HEK293 (cell line): ENCODE measurements around the gene GNPDA2.

Experiments
- BCL6B ChIP-seq: fragments of 450-650 bp; formaldehyde crosslinking; IDR thresholded peaks from 2 replicates; pipeline ENCODE4 v1.5.1; 2017; ENCODE audit warnings: missing biosample characterization, missing genetic modification characterization
- CTCF ChIP-seq: fragments of 450-650 bp; formaldehyde crosslinking; IDR thresholded peaks from 2 replicates; pipeline ENCODE4 v1.5.1; 2016; ENCODE audit warnings: missing biosample characterization, missing genetic modification characterization
- REST ChIP-seq: fragments of 450-650 bp; formaldehyde crosslinking; IDR thresholded peaks from 2 replicates; pipeline ENCODE4 v1.5.1; 2016; ENCODE audit warnings: missing biosample characterization, missing genetic modification characterization
- SALL2 ChIP-seq: fragments of 450-650 bp; formaldehyde crosslinking; IDR thresholded peaks from 2 replicates; pipeline ENCODE4 v1.5.0; 2017; ENCODE audit warnings: missing biosample characterization, mild to moderate bottlenecking, missing genetic modification characterization, borderline replicate concordance
- YY1 ChIP-seq: fragments of 450-650 bp; formaldehyde crosslinking; IDR thresholded peaks from 2 replicates; pipeline ENCODE4 v1.5.1; 2018; ENCODE audit warnings: missing biosample characterization, missing genetic modification characterization
- ZBTB7A ChIP-seq: fragments of 450-650 bp; formaldehyde crosslinking; IDR thresholded peaks from 2 replicates; pipeline ENCODE4 v1.5.1; 2016; ENCODE audit warnings: low read depth, missing biosample characterization, missing genetic modification characterization
- ZNF223 ChIP-seq: fragments of 450-650 bp; formaldehyde crosslinking; IDR thresholded peaks from 2 replicates; pipeline ENCODE4 v1.5.1; 2016; ENCODE audit warnings: missing biosample characterization, missing genetic modification characterization
- ZNF311 ChIP-seq: fragments of 450-650 bp; formaldehyde crosslinking; IDR thresholded peaks from 2 replicates; pipeline ENCODE4 v1.5.1; 2017; ENCODE audit warnings: missing biosample characterization, missing genetic modification characterization, borderline replicate concordance
- ZNF324 ChIP-seq: fragments of 450-650 bp; formaldehyde crosslinking; IDR thresholded peaks from 2 replicates; pipeline ENCODE4 v1.5.1; 2016; ENCODE audit warnings: missing biosample characterization, missing genetic modification characterization
- ZNF555 ChIP-seq: fragments of 450-650 bp; formaldehyde crosslinking; conservative IDR thresholded peaks from 2 replicates; pipeline ENCODE4 v1.5.1; 2017; ENCODE audit warnings: missing biosample characterization, mild to moderate bottlenecking, missing genetic modification characterization, inconsistent platforms
- ZNF747 ChIP-seq: fragments of 450-650 bp; formaldehyde crosslinking; IDR thresholded peaks from 2 replicates; pipeline ENCODE4 v1.5.1; 2016; ENCODE audit warnings: missing biosample characterization, missing genetic modification characterization

- TF ChIP-seq ZNF311 (tag by site-specific recombination) (no peak), REST (tag by site-specific recombination) (no peak), CTCF (no peak), SALL2 (tag by site-specific recombination) (no peak), ZNF747 (no peak), BCL6B (tag by site-specific recombination) (no peak), YY1 (tag by site-specific recombination) (no peak), ZNF223 (tag by site-specific recombination) (no peak), ZNF555 (tag by site-specific recombination) (no peak), ZBTB7A (tag by site-specific recombination) (no peak), ZNF324 (tag by site-specific recombination) (no peak)
Measured at GRCh38 chr4:44701037-44701436, 25.3 kb downstream of the GNPDA2 start.
